Endothelial cell of umbilical vein (primary cell): ENCODE data around the gene DEGS1. TPM values are rescaled to one million over a fixed set of nuclear protein-coding genes. Genes with fewer than 3 reads are reported as not detected.

Source experiments
- BruUV-seq: library from RNA; stranded (reverse); fragments of 400-500 nt; replicated peaks from 2 replicates; lab custom pipeline; 2021; lab: Mats Ljungman, UMichigan
- CTCF ChIA-PET: fragments of 300-600, 350-600 bp; sonication (Branson Sonifier 250); formaldehyde crosslinking; loops from one replicate; lab custom pipeline; 2021; ENCODE audit warnings: antibody characterized with exemption, inconsistent platforms; lab: Charles Lee
- POLR2A ChIA-PET: fragments of 300-600, 350-600 bp; sonication (Branson Sonifier 250); formaldehyde crosslinking; loops from one replicate; lab custom pipeline; 2021; ENCODE audit warnings: antibody characterized with exemption, inconsistent platforms; lab: Charles Lee
- DNase-seq: peaks from one replicate; pipeline ENCODE4 v3.0.0-alpha.2; 2011; ENCODE audit warnings: low read depth, low spot score
- FAIRE-seq: peaks from 2 replicates; lab custom pipeline; 2011; peaks lifted over from hg19 to GRCh38; lab: Jason Lieb, UNC
- H2AFZ ChIP-seq: 2 replicates; pipeline ENCODE4 v1.6.0; 2012; ENCODE audit warnings: low read depth, low read length, control low read depth, inconsistent platforms
- H3K27ac ChIP-seq: 2 replicates; pipeline ENCODE4 v1.5.1; 2011; ENCODE audit warnings: low read depth, mild to moderate bottlenecking, control low read depth, low read length, moderate library complexity; ENCODE audit not compliant: insufficient read depth
- H3K27me3 ChIP-seq, 2 experiments: 2 replicates each; pipeline versions ENCODE4 v1.6.0 to v1.6.1; 2011; ENCODE audit warnings: low read length in 2 of 2, mixed read lengths in 1 of 2; ENCODE audit not compliant: control insufficient read depth in 2 of 2, insufficient read depth in 2 of 2
- H3K36me3 ChIP-seq, 2 experiments: 2 replicates in 1 of 2; 3 replicates in 1 of 2; pipeline ENCODE4 v1.5.1; 2011; ENCODE audit warnings: low read length in 2 of 2, mild to moderate bottlenecking in 1 of 2, moderate library complexity in 1 of 2; ENCODE audit not compliant: control insufficient read depth in 2 of 2, insufficient read depth in 2 of 2; ENCODE audit errors: extremely low read depth in 1 of 2
- H3K4me1 ChIP-seq: 3 replicates; pipeline ENCODE4 v1.5.1; 2011; ENCODE audit warnings: mild to moderate bottlenecking, low read length; ENCODE audit not compliant: control insufficient read depth, insufficient read depth; ENCODE audit errors: extremely low read depth
- H3K4me2 ChIP-seq: 2 replicates; pipeline ENCODE4 v1.6.1; 2011; ENCODE audit warnings: low read length, control low read depth, mixed read lengths; ENCODE audit not compliant: insufficient read depth
- H3K4me3 ChIP-seq, 3 experiments: fragments of 200-600 bp in 1 of 3; sonication (generic), shearing (Covaris generic) in 1 of 3; replicated peaks in 1 of 3; 2 replicates each; pipeline ENCODE4 v1.5.1; 2011 to 2016; ENCODE audit warnings: control low read depth in 3 of 3, low read length in 3 of 3, mild to moderate bottlenecking in 2 of 3, inconsistent platforms in 1 of 3, low read depth in 1 of 3, moderate library complexity in 1 of 3; ENCODE audit not compliant: insufficient read depth in 1 of 3
- H3K79me2 ChIP-seq: 2 replicates; pipeline ENCODE4 v1.6.0; 2012; ENCODE audit warnings: low read length, inconsistent platforms; ENCODE audit not compliant: control insufficient read depth, insufficient read depth
- H3K9ac ChIP-seq: replicated peaks from 2 replicates; pipeline ENCODE3; 2011; ENCODE audit warnings: low read length, control low read depth; ENCODE audit not compliant: insufficient read depth; ENCODE audit errors: extremely low read depth
- H3K9me1 ChIP-seq: replicated peaks from 3 replicates; pipeline ENCODE4 v1.6.0; 2011; ENCODE audit warnings: mild to moderate bottlenecking, low read length; ENCODE audit not compliant: control insufficient read depth, insufficient read depth; ENCODE audit errors: extremely low read depth
- H3K9me3 ChIP-seq: replicated peaks from 2 replicates; pipeline ENCODE4 v1.5.1; 2012; ENCODE audit warnings: low read length, inconsistent platforms; ENCODE audit not compliant: control insufficient read depth, insufficient read depth
- H4K20me1 ChIP-seq: replicated peaks from 2 replicates; pipeline ENCODE3; 2011; ENCODE audit warnings: mild to moderate bottlenecking, low read length; ENCODE audit not compliant: control insufficient read depth, insufficient read depth; ENCODE audit errors: extremely low read depth
- CTCF ChIP-seq, 2 donors: IDR thresholded peaks; 1 replicate in 1 of 2; 2 replicates in 1 of 2; pipeline ENCODE4 v1.5.1; 2011; ENCODE audit warnings: low read length in 2 of 2, mild to moderate bottlenecking in 2 of 2, moderate library complexity in 2 of 2, control low read depth in 1 of 2, inconsistent platforms in 1 of 2, low read depth in 1 of 2; ENCODE audit not compliant: insufficient read depth in 1 of 2; ENCODE audit errors: extremely low read depth in 1 of 2
- EZH2 ChIP-seq: IDR thresholded peaks from 2 replicates; pipeline ENCODE4 v1.6.1; 2012; ENCODE audit warnings: borderline replicate concordance, low read depth, mild to moderate bottlenecking, moderate library complexity, low read length, inconsistent platforms; ENCODE audit not compliant: severe bottlenecking
- FOS ChIP-seq: IDR thresholded peaks from 2 replicates; pipeline ENCODE4 v1.6.1; 2011; ENCODE audit warnings: mild to moderate bottlenecking, low read length, moderate library complexity, borderline replicate concordance; ENCODE audit not compliant: insufficient read depth
- GATA2 ChIP-seq: IDR thresholded peaks from 2 replicates; pipeline ENCODE4 v1.7.0; 2011; ENCODE audit warnings: low read depth, mild to moderate bottlenecking, moderate library complexity, mixed read lengths, low read length; ENCODE audit not compliant: insufficient read length, insufficient read depth
- JUN ChIP-seq: IDR thresholded peaks from 2 replicates; pipeline ENCODE4 v1.6.1; 2011; ENCODE audit warnings: borderline replicate concordance, low read depth; ENCODE audit not compliant: insufficient read length, insufficient read depth
- MAX ChIP-seq: IDR thresholded peaks from 2 replicates; pipeline ENCODE4 v1.6.1; 2011; ENCODE audit not compliant: insufficient read depth, insufficient read length
- MYC ChIP-seq: IDR thresholded peaks from one replicate; pipeline ENCODE4 v1.6.1; 2011; ENCODE audit warnings: mild to moderate bottlenecking, low read depth, low read length
- POLR2A ChIP-seq: IDR thresholded peaks from 2 replicates; pipeline ENCODE4 v1.6.1; 2012; ENCODE audit warnings: low read depth, mild to moderate bottlenecking, control low read depth, low read length
- POLR2AphosphoS5 ChIP-seq: IDR thresholded peaks from 2 replicates; pipeline ENCODE4 v1.6.1; 2012; ENCODE audit warnings: low read depth, mild to moderate bottlenecking, control low read depth, low read length, moderate library complexity; ENCODE audit not compliant: insufficient read depth
- dilution Hi-C: fragments of 300-500 bp; cut with MboI; formaldehyde crosslinking; loops from one replicate; pipeline ENCODE4 v1.15.0; 2019; ENCODE audit warnings: low sequenced_read_pairs; ENCODE audit not compliant: extremely low pct_ligation_motif_present
- intact Hi-C: fragments of 100-400 bp; cut with micrococcal nuclease; formaldehyde crosslinking; loops from one replicate; pipeline ENCODE4 v1.10.0; 2022
- polyA plus RNA-seq, 4 experiments: library from polyadenylated mRNA; depleted of rRNA in 3 of 4; stranded (reverse) in 3 of 4; unstranded in 1 of 4; fragments of >200 nt; gene quantifications; 2 replicates each; pipeline versions ENCODE4 v1.2.1 to v1.2.3, GENCODE V29; 2011 to 2012; ENCODE audit warnings: missing spikeins in 1 of 4
- total RNA-seq: library from RNA; stranded (reverse); gene quantifications from 2 replicates; pipeline ENCODE4 v1.2.3, GENCODE V29; 2021

Gene DEGS1
- total and polyA plus RNA-seq, 2 donors (not counting 3 experiments of a cell fraction or from before 2014, with no cell fraction given): 85.8 to 137 TPM

- FAIRE-seq (no peak), DNase-seq (no peak)
- H4K20me1 ChIP-seq: no peaks in the 10 kb centered on the region
- no peak overlapping the region for H3K9ac ChIP-seq
- dilution Hi-C loops (no loop called here), intact Hi-C loops (no loop called here)
- H2AFZ ChIP-seq: no peak overlapping the region
- H3K79me2 ChIP-seq: no peaks in the 10 kb centered on the region
- BruUV-seq: no TSS peak
- no peaks in the 10 kb centered on the region for H3K36me3 ChIP-seq
- no peak overlapping the region for H3K27ac ChIP-seq
- peaks cover 8% of the 10 kb centered on the region for H3K4me1 ChIP-seq
- no peak overlapping the region for H3K4me3 ChIP-seq
- POLR2A ChIA-PET: interaction anchor here (0.7 kb wide), 1 partner anchor 31 kb away, joined by 3 read pairs; no protein-coding TSS in a partner anchor
- no peaks in the 10 kb centered on the region for H3K9me3 ChIP-seq
- TF ChIP-seq FOS (no peak), EZH2 (no peak), POLR2AphosphoS5 (no peak), JUN (no peak), POLR2A (no peak), CTCF (IDR thresholded peaks at IDR 0.05; ENCODE audit: extremely low read depth in 1 of 2, insufficient read depth in 1 of 2, low read depth in 1 of 2, low read length in 2 of 2) (no peak), MAX (no peak), GATA2 (no peak), MYC (no peak)
- no peak overlapping the region for H3K4me2 ChIP-seq
- H3K27me3 ChIP-seq: no peaks in the 10 kb centered on the region
- CTCF ChIA-PET: interaction anchor here (1.4 kb wide), 1 partner anchor 9 kb away, joined by 5 read pairs; no protein-coding TSS in a partner anchor
- no peaks in the 10 kb centered on the region for H3K9me1 ChIP-seq
These were observed 30.5 kb downstream of the DEGS1 start for GRCh38 chr1:224213438-224214119.
